ENCODE measurements around the gene PROCA1. TPM values are rescaled to one million over a fixed set of nuclear protein-coding genes. Genes with fewer than 3 reads are reported as not detected.

Gene PROCA1
- total and polyA plus RNA-seq, 2 of the 13 experiments (the other 11 are each of a cell fraction or from before 2014, with no cell fraction given) = 0.73 to 1.5 TPM

DNA sequence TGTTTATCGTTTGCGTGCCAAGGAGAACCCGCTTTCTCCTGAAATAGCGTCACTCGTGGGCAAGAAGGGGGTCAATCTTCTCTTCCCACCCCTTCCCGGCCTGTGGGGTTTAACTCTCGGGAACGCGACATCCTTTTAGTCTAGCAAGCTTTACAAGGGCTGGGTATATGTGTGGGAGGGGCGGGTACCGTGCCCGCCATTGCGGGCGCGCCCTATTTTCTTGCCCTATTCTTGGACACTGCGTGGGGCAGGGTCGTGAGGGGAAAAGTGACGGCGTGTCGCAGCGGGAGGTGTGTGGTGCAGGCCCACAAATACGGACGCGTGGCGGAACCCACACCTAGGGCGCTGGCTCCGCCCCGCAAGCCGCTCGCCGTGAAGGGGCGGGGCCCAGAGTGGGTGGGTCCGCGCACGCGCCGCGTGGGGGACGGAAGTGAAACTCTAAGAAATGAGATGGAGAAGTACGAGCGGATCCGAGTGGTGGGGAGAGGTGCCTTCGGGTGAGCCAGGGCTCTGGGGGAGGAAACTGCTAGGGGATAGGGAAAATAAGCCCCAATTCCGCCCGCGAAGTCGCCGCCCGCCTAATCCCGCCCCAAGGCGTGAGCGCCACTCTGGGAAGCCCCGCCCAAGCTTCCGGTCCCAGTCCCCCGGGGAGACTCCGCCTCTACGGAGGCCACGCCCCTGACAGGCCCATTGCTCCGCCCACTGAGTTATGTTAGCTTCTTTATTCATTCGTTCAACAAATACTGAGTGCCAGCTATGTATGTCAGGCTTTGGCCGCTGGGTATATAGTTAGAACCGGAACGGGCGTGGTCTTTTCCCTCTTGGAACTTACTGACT, 16.9 kb upstream of the PROCA1 start, which contains the start of gene NEK8 (continued):
- 0 out of 2 replicates have a peak, but pooled peaks have one; percentile 50 for TF ChIP-seq JUN (CRISPR knock-in tag; IDR thresholded peaks at IDR 0.05)
- TF ChIP-seq, protein P1, sequence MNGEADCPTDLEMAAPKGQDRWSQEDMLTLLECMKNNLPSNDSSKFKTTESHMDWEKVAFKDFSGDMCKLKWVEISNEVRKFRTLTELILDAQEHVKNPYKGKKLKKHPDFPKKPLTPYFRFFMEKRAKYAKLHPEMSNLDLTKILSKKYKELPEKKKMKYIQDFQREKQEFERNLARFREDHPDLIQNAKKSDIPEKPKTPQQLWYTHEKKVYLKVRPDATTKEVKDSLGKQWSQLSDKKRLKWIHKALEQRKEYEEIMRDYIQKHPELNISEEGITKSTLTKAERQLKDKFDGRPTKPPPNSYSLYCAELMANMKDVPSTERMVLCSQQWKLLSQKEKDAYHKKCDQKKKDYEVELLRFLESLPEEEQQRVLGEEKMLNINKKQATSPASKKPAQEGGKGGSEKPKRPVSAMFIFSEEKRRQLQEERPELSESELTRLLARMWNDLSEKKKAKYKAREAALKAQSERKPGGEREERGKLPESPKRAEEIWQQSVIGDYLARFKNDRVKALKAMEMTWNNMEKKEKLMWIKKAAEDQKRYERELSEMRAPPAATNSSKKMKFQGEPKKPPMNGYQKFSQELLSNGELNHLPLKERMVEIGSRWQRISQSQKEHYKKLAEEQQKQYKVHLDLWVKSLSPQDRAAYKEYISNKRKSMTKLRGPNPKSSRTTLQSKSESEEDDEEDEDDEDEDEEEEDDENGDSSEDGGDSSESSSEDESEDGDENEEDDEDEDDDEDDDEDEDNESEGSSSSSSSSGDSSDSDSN (CRISPR knock-in tag; IDR thresholded peaks at IDR 0.05) = 0 out of 2 replicates have a peak, but pooled peaks have one; percentile 20
- TF ChIP-seq ATF7 (IDR thresholded peaks at IDR 0.05) = no peak
- no peak for TF ChIP-seq ATF7 (CRISPR knock-in tag; IDR thresholded peaks at IDR 0.05)
- peak; percentile 69 for TF ChIP-seq THAP11 (CRISPR knock-in tag; IDR thresholded peaks at IDR 0.05)
- TF ChIP-seq, protein P2, sequence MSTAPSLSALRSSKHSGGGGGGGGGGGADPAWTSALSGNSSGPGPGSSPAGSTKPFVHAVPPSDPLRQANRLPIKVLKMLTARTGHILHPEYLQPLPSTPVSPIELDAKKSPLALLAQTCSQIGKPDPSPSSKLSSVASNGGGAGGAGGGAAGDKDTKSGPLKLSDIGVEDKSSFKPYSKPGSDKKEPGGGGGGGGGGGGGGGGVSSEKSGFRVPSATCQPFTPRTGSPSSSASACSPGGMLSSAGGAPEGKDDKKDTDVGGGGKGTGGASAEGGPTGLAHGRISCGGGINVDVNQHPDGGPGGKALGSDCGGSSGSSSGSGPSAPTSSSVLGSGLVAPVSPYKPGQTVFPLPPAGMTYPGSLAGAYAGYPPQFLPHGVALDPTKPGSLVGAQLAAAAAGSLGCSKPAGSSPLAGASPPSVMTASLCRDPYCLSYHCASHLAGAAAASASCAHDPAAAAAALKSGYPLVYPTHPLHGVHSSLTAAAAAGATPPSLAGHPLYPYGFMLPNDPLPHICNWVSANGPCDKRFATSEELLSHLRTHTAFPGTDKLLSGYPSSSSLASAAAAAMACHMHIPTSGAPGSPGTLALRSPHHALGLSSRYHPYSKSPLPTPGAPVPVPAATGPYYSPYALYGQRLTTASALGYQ (CRISPR knock-in tag; IDR thresholded peaks at IDR 0.05) = no peak
- no peak for TF ChIP-seq KDM1A (CRISPR knock-in tag; IDR thresholded peaks at IDR 0.05)
- TF ChIP-seq, protein P3, sequence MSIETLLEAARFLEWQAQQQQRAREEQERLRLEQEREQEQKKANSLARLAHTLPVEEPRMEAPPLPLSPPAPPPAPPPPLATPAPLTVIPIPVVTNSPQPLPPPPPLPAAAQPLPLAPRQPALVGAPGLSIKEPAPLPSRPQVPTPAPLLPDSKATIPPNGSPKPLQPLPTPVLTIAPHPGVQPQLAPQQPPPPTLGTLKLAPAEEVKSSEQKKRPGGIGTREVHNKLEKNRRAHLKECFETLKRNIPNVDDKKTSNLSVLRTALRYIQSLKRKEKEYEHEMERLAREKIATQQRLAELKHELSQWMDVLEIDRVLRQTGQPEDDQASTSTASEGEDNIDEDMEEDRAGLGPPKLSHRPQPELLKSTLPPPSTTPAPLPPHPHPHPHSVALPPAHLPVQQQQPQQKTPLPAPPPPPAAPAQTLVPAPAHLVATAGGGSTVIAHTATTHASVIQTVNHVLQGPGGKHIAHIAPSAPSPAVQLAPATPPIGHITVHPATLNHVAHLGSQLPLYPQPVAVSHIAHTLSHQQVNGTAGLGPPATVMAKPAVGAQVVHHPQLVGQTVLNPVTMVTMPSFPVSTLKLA (IDR thresholded peaks at IDR 0.05) = peak; percentile 21; the same call in 1 of the 2 replicates
- peak; percentile 12; the same call in 1 of the 2 replicates for TF ChIP-seq ZNF430 (CRISPR knock-in tag; IDR thresholded peaks at IDR 0.05)
- TF ChIP-seq ZNF232 (CRISPR knock-in tag; IDR thresholded peaks at IDR 0.05; ENCODE audit: borderline replicate concordance) = no peak
- TF ChIP-seq REPIN1 (CRISPR knock-in tag; IDR thresholded peaks at IDR 0.05; ENCODE audit: borderline replicate concordance, low read depth) = peak; percentile 66
- peak; percentile 70; the same call in 1 of the 2 replicates for TF ChIP-seq YEATS4 (CRISPR knock-in tag; IDR thresholded peaks at IDR 0.05; ENCODE audit: borderline replicate concordance)
- TF ChIP-seq KDM4B (CRISPR knock-in tag; IDR thresholded peaks at IDR 0.05) = no peak
- peak; percentile 38; the same call in 1 of the 2 replicates for TF ChIP-seq NFKB2 (CRISPR knock-in tag; IDR thresholded peaks at IDR 0.05; ENCODE audit: borderline replicate concordance)
- no peak for TF ChIP-seq BHLHE40 (IDR thresholded peaks at IDR 0.05; ENCODE audit: low read length)
- no peak for TF ChIP-seq SSRP1 (CRISPR knock-in tag; IDR thresholded peaks at IDR 0.05)
- TF ChIP-seq, protein P4, sequence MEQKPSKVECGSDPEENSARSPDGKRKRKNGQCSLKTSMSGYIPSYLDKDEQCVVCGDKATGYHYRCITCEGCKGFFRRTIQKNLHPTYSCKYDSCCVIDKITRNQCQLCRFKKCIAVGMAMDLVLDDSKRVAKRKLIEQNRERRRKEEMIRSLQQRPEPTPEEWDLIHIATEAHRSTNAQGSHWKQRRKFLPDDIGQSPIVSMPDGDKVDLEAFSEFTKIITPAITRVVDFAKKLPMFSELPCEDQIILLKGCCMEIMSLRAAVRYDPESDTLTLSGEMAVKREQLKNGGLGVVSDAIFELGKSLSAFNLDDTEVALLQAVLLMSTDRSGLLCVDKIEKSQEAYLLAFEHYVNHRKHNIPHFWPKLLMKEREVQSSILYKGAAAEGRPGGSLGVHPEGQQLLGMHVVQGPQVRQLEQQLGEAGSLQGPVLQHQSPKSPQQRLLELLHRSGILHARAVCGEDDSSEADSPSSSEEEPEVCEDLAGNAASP (CRISPR knock-in tag; IDR thresholded peaks at IDR 0.05; ENCODE audit: borderline replicate concordance) = no peak; the same call in 1 of the 2 replicates
- no peak for TF ChIP-seq BRD4 (CRISPR knock-in tag; IDR thresholded peaks at IDR 0.05)
- TF ChIP-seq GTF3A (CRISPR knock-in tag; conservative IDR thresholded peaks at IDR 0.05) = no peak
- 0 out of 2 replicates have a peak, but pooled peaks have one; percentile 67 for TF ChIP-seq ZNF354B (CRISPR knock-in tag; IDR thresholded peaks at IDR 0.05)
- no peak for TF ChIP-seq ZKSCAN1 (IDR thresholded peaks at IDR 0.05; ENCODE audit: low read length)
- no peak for TF ChIP-seq ZNF569 (CRISPR knock-in tag; IDR thresholded peaks at IDR 0.05; ENCODE audit: borderline replicate concordance)

Measured in HepG2 (cell line).